IPS-18c (cell line): ENCODE results near the gene OPN4.
"Not testable (repeated sequence)": the region's sequence is repeated elsewhere in the genome, so short reads cannot be mapped to it uniquely, and the experiment has no call there.

Experiments
- H3K4me3 ChIP-seq: 2 replicates; pipeline ENCODE4 v1.7.0; 2013; ENCODE audit warnings: low read depth, mild to moderate bottlenecking, low read length, moderate library complexity; ENCODE audit not compliant: insufficient read depth
- H3K9me3 ChIP-seq: one replicate; pipeline ENCODE4 v1.6.1; 2013; ENCODE audit warnings: mild to moderate bottlenecking, low read length, moderate library complexity; ENCODE audit not compliant: control insufficient read depth, insufficient read depth

Gene OPN4, protein sequence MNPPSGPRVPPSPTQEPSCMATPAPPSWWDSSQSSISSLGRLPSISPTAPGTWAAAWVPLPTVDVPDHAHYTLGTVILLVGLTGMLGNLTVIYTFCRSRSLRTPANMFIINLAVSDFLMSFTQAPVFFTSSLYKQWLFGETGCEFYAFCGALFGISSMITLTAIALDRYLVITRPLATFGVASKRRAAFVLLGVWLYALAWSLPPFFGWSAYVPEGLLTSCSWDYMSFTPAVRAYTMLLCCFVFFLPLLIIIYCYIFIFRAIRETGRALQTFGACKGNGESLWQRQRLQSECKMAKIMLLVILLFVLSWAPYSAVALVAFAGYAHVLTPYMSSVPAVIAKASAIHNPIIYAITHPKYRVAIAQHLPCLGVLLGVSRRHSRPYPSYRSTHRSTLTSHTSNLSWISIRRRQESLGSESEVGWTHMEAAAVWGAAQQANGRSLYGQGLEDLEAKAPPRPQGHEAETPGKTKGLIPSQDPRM

GRCh38 chr10:86654411-86655172 is at the start of gene OPN4:
Gene OPN4, plus strand, starts transcription at chr10:86654547. Its CDS starts 237 bp downstream, at chr10:86654784.
- Histone ChIP-seq H3K9me3 (no peaks in the 10 kb centered on the region), H3K4me3 (no peak within 1 kb of the TSS)

GRCh38 chr10:86607674-86608073 is 46.7 kb upstream of the OPN4 start:
- Histone ChIP-seq H3K4me3 (no peak overlapping the region), H3K9me3 (no peaks in the 10 kb centered on the region)

DNA sequence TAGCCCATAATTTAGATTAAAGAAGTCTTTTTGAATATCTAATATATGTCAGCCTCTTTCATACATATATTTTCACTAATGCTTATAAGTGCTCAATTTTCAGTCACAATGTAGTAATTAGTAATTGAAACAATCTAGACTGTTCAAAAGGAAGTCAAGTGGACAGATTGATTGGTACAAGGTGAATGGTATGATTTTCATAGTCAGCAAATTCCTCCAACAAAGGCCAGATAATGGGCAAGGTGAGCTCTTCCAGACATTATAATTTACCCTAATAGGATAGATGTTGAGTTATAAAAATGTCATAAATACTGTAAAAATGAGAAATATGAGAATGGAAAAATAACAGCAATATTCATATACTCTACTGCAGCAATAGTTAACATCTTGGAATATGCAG is 44.4 kb upstream of the OPN4 start:
- Histone ChIP-seq H3K9me3 (no peaks in the 10 kb centered on the region), H3K4me3 (no peak overlapping the region)

- no peak overlapping the region for H3K4me3 ChIP-seq
- no peaks in the 10 kb centered on the region for H3K9me3 ChIP-seq
These were observed 43.0 kb upstream of the OPN4 start for GRCh38 chr10:86611386-86611785.

DNA sequence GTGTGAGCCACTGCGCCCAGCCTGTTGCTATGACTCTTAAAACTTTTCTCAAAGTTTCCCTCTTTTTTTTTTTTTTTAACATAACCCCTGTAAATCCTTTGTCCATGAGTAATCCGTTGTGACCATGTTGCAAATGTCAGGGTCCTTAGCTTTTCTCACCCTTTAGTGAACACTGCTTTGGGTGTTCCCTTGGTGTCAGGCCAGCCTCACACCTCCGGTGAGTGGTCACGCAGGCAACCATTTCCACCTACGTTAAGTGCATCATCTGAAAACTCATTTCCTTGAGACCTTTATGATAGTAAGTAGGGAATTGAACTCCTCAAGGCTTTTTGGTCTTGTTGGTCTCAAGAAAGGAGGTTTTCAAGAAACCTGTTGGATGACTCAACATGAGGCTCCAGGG is 41.3 kb upstream of the OPN4 start:
- Histone ChIP-seq H3K4me3 (no peak overlapping the region), H3K9me3 (no peaks in the 10 kb centered on the region)

GRCh38 chr10:86613905-86614304 is 40.4 kb upstream of the OPN4 start:
- H3K9me3 ChIP-seq: no peaks in the 10 kb centered on the region
- H3K4me3 ChIP-seq: no peak overlapping the region

DNA sequence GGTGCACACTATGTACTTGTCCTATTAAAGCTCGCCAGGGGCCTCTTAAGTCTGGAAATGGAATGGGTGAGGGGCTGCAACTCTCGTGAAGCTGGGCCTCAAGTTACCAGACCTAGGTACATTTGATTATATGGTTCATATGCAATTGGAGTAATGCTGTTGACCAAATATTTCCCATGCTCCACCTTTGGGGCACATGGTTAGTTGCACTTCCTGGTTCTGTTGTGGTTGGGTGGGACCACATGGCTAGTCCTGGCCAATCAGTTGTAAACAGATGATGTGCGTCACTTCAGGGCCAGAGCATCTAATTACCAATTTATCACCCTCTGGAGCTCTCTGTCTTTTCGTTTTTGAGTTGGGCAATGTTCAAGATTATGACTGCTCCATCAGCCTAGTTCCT is 39.5 kb upstream of the OPN4 start:
- no peak overlapping the region for H3K4me3 ChIP-seq
- H3K9me3 ChIP-seq: no peaks in the 10 kb centered on the region

GRCh38 chr10:86617278-86617677 is 37.1 kb upstream of the OPN4 start:
- H3K9me3 ChIP-seq, H3K4me3 ChIP-seq: not testable (repeated sequence)

DNA sequence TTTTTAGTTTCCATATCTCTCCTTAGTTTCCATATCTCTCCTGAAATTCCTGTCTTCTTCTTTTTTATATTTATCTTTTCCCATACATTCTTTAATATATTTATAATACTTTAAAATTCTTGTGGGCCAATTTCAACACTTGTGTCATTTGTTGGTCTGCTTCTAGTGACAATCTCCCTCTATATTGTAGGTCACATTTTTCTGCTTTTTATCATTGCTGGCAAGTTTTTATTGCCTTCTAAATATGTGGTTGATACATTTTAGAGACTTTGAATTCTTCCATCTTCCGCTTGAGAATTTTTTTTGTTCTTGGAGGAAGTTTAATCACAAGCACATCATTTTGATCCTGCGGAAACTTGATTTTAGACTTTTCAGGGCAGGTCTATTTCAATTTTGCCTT is 26.0 kb upstream of the OPN4 start:
- Histone ChIP-seq H3K9me3 (no peaks in the 10 kb centered on the region), H3K4me3 (no peak overlapping the region)

- no peak overlapping the region for H3K4me3 ChIP-seq
- H3K9me3 ChIP-seq: no peaks in the 10 kb centered on the region
These were observed 24.3 kb upstream of the OPN4 start for GRCh38 chr10:86630079-86630478.

DNA sequence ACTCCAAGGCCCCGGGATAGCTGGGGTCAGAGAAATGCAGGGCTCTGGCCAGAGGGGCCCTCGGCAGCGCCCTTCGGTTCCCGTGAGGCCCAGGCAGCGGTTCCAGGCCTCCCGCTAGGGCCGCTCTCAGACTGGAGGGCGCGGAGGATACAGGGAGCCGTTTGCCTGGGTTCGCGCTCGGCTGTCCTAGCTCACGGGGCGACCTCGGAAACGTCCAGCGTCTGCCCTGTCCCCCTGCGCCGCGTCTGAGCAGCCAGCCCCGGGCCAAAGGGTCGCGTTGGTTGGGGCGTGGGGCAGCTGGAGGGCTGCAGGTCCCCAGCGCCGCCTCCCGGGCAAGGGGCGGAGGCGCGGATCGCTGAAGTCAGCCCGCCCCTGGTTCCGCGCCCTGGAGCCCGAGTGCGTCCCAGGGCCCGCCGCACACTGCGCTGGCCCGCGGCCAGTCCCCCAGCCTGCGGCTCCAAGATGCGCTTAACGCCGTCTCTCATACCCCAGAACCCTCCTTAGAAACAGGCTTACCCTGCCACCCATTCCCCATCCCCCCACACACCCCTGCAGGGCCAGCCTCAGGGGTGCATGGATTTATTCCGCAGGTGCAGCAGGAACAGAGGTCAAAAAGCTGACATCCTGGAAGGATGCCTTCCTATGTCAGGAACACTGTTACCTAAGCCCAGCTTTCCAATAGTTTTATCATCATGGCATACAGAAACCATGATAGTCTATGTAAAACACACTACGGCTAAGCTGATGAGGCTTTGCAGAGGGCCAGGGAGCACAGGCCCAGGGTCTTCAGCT is 22.1 kb upstream of the OPN4 start:
- Histone ChIP-seq H3K4me3 (peak overlapping the region; percentile 62), H3K9me3 (no peaks in the 10 kb centered on the region)

- no peak overlapping the region for H3K4me3 ChIP-seq
- no peaks in the 10 kb centered on the region for H3K9me3 ChIP-seq
These were observed 21.4 kb upstream of the OPN4 start for GRCh38 chr10:86632951-86633350.

DNA sequence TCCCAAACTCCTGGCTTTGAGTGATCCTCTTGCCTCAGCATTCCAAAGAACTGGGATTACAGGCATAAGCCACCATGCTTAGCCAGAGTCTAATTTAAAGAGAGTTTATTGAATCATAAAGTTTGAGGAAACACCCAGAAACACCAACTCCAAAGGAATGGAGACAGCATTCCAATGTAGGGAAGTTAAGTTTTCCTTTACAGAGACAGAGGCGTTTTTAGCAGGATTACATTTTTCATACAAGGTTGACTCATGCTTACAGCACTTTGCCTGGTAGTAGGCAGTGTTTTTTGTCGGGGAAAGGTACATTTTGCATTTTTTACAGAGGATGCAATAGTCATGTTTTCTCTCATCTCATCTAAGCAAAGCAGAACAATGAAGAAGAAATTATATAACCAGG is 18.9 kb upstream of the OPN4 start:
- no peak overlapping the region for H3K4me3 ChIP-seq

DNA sequence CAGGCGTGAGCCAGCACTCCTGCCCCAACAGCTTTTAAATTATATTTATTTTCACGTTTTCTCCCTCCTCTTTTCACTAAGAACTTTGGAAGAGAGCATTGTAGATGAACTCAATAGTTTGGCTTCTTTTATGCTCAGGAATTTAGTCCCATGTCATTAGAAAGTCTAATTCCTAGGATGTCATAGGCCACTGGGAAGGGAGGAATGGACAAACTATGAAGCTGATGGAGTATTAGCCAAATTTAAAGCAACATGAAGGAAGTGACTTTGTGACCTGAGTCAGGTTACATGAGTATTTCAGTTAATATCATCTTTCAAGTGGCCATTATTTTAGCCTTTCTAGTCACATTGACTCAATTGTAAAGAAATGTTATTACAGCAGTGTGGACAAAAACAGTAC is 18.0 kb upstream of the OPN4 start:
- no peaks in the 10 kb centered on the region for H3K9me3 ChIP-seq

More for the DNA sequence above, 18.9 kb upstream of the OPN4 start:
- H3K9me3 ChIP-seq: no peaks in the 10 kb centered on the region

GRCh38 chr10:86642021-86642420 is 12.3 kb upstream of the OPN4 start:
- Histone ChIP-seq H3K9me3 (no peaks in the 10 kb centered on the region), H3K4me3 (no peak overlapping the region)

More for the DNA sequence above, 18.0 kb upstream of the OPN4 start:
- no peak overlapping the region for H3K4me3 ChIP-seq

DNA sequence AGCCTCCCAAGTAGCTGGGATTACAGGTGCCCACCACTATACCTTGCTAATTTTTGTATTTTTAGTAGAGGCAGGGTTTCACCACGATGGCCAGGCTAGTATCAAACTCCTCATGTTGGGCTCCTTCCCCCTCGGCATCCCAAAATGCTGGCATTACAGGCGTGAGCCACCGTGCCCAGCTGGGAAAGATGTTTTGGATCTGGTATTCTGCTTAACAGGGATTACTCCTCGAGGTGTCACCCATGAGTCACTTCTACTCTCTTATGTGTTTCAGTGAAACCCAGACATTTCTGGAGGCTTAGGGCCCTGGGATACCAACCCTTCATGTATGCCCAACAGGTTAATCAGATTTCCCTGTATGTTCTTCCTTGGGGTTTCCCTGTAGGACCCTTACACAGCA is 11.8 kb upstream of the OPN4 start:
- H3K9me3 ChIP-seq: no peaks in the 10 kb centered on the region
- no peak overlapping the region for H3K4me3 ChIP-seq

DNA sequence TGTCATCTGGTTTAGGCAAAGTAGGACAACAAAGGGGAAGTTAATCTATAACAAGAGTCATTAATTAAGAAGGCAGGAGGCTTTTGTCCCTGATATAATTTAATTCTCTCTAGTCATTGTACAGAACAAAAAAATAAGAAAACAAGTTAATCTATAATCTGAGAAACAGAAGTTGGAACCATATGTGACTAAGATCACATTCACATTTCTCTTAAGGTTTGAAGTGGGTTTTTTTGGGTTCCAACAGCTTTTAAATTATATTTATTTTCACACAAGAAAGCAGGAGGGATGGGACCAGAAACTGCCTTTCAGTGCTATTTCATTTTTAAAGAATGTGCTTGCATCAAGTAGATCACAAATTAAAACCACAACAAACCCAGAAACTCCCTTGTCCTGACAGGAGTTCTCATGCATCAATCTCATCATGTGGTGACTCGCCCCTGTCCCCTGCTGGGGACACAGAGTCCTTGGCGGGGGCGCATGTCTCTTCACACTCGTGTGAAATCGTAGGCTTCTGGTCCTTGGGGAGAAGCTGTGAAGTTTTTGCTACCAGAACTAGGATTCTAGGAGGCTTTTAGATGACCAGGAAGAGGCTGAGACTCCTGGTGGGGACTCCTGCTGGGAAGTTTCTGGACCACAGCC is 10.1 kb upstream of the OPN4 start:
- Histone ChIP-seq H3K9me3 (no peaks in the 10 kb centered on the region), H3K4me3 (no peak overlapping the region)
